ENCODE data around the gene ETV5.

GRCh38 chr3:186053954-186054791, 54.7 kb downstream of the ETV5 start:
- no peak for TF ChIP-seq EZH2phosphoT487 (IDR thresholded peaks at IDR 0.05; ENCODE audit: low read depth)
- TF ChIP-seq CTCF (IDR thresholded peaks at IDR 0.05; ENCODE audit: low read depth, low read length), result no peak

Measured in OCI-LY3 (cell line).